HG02798 (cell line): ENCODE measurements around the gene ZNF335.
"Not testable (repeated sequence)": the region's sequence is repeated elsewhere in the genome, so short reads cannot be mapped to it uniquely, and the experiment has no call there.

Source experiments
- ATAC-seq: cut with Tn5 transposase; IDR thresholded peaks from one replicate; pipeline ENCODE4 v1.9.1; 2021; ENCODE audit warnings: mild to moderate bottlenecking; ENCODE audit not compliant: unreplicated experiment, poor library complexity

The ZNF335 gene

GRCh38 chr20:45918779-45919537 is 53.0 kb downstream of the ZNF335 start:
- no peak for ATAC-seq

GRCh38 chr20:45918182-45918737 is 53.7 kb downstream of the ZNF335 start:
- no peak for ATAC-seq

GRCh38 chr20:45917790-45918141 is 54.2 kb downstream of the ZNF335 start:
- ATAC-seq, result no peak

- no peak for ATAC-seq
Measured at GRCh38 chr20:45913116-45913515, 58.9 kb downstream of the ZNF335 start.

- ATAC-seq, result no peak
Measured at GRCh38 chr20:45912344-45912682, 59.7 kb downstream of the ZNF335 start.

- ATAC-seq, result no peak
Measured at GRCh38 chr20:45911486-45912343, 60.3 kb downstream of the ZNF335 start, which contains the start of gene PLTP. TSS of gene PLTP (minus strand) at chr20:45912155. CDS start at chr20:45911452, 703 bp downstream.

- ATAC-seq, result peak; percentile 94
Measured at GRCh38 chr20:45910670-45911485, 61.1 kb downstream of the ZNF335 start.

GRCh38 chr20:45909817-45910669 is 62.0 kb downstream of the ZNF335 start:
- ATAC-seq, result no peak

GRCh38 chr20:45909336-45909808 is 62.6 kb downstream of the ZNF335 start:
- ATAC-seq, result no peak

GRCh38 chr20:45908084-45908483 is 63.9 kb downstream of the ZNF335 start:
- ATAC-seq, result no peak

- no peak for ATAC-seq
Measured at GRCh38 chr20:45907219-45907948, 64.6 kb downstream of the ZNF335 start.

GRCh38 chr20:45905505-45906079 is 66.4 kb downstream of the ZNF335 start:
- no peak for ATAC-seq

- no peak for ATAC-seq
Measured at GRCh38 chr20:45904583-45905504, 67.2 kb downstream of the ZNF335 start.

- ATAC-seq, result no peak
Measured at GRCh38 chr20:45902199-45902701, 69.8 kb downstream of the ZNF335 start.

- ATAC-seq, result not testable (repeated sequence)
Measured at GRCh38 chr20:45901332-45901731, 70.7 kb downstream of the ZNF335 start.

- ATAC-seq, result no peak
Measured at GRCh38 chr20:45899046-45899835, 72.8 kb downstream of the ZNF335 start.
